SK-N-SH treated with all-trans-retinoic acid at 6 μM for 48 hours (cell line): ENCODE measurements around the gene ANKRD62.

ENCODE experiments used
- ESRRG ChIP-seq: fragments of 250-450 bp; sonication (Bioruptor Pico); IDR thresholded peaks from 2 replicates; pipeline ENCODE4 v1.6.1; 2021; ENCODE audit warnings: mild to moderate bottlenecking
- GLIS3 ChIP-seq: fragments of 250-450 bp; sonication (Bioruptor Pico); IDR thresholded peaks from 2 replicates; pipeline ENCODE4 v1.5.0; 2020; ENCODE audit warnings: mild to moderate bottlenecking, moderate library complexity
- ISL1 ChIP-seq: fragments of 250-450 bp; sonication (Bioruptor Pico); IDR thresholded peaks from 2 replicates; pipeline ENCODE4 v2.1.2; 2022; ENCODE audit warnings: mild to moderate bottlenecking, moderate library complexity
- TOX ChIP-seq: fragments of 250-450 bp; sonication (Bioruptor Pico); IDR thresholded peaks from 2 replicates; pipeline ENCODE4 v1.8.0; 2021; ENCODE audit warnings: mild to moderate bottlenecking, moderate library complexity, borderline replicate concordance
- ZFP3 ChIP-seq: fragments of 250-450 bp; sonication (Bioruptor Pico); IDR thresholded peaks from 2 replicates; pipeline ENCODE4 v1.5.0; 2020; ENCODE audit warnings: mild to moderate bottlenecking, moderate library complexity
- ZFP30 ChIP-seq: fragments of 450-650 bp; formaldehyde crosslinking; IDR thresholded peaks from 2 replicates; pipeline ENCODE4 v1.5.0; 2022; ENCODE audit warnings: mild to moderate bottlenecking, moderate library complexity
- ZNF565 ChIP-seq: fragments of 450-650 bp; formaldehyde crosslinking; conservative IDR thresholded peaks from 2 replicates; pipeline ENCODE4 v1.5.0; 2020; ENCODE audit warnings: low read depth, mild to moderate bottlenecking, moderate library complexity
- ZNF70 ChIP-seq: fragments of 450-650 bp; formaldehyde crosslinking; IDR thresholded peaks from 2 replicates; pipeline ENCODE4 v1.5.0; 2020; ENCODE audit warnings: mild to moderate bottlenecking, moderate library complexity
- TF ChIP-seq, protein P1 (sequence below): fragments of 250-450 bp; sonication (Bioruptor Pico); IDR thresholded peaks from 2 replicates; pipeline ENCODE4 v1.5.1; 2020; ENCODE audit warnings: low read depth, mild to moderate bottlenecking, moderate library complexity
- TF ChIP-seq, protein P2 (sequence below): fragments of 250-450 bp; sonication (Bioruptor Pico); IDR thresholded peaks from 2 replicates; pipeline ENCODE4 v1.8.0; 2020; ENCODE audit warnings: mild to moderate bottlenecking, moderate library complexity, borderline replicate concordance

DNA sequence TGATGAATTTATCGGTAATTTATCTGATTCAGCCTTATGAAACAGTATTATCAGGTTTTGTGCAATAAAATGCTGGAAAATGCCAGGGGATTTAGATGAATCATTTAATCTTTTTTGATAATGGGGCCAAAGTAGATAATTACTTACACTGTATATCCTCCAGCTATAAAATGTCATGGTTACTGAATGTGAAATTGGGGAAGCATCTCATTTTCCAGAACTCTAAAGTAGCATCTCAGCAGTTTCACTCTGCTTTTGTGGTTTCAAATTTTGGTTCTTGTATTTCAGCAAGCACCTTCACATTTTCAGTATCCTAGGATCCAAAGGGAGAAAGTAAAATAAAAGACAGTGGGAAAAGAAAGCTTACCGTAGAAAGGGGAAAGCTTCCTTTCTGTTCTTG is 12.8 kb downstream of the ANKRD62 start:
- no peak for TF ChIP-seq ZFP30 (CRISPR knock-in tag)
- TF ChIP-seq, protein P1, sequence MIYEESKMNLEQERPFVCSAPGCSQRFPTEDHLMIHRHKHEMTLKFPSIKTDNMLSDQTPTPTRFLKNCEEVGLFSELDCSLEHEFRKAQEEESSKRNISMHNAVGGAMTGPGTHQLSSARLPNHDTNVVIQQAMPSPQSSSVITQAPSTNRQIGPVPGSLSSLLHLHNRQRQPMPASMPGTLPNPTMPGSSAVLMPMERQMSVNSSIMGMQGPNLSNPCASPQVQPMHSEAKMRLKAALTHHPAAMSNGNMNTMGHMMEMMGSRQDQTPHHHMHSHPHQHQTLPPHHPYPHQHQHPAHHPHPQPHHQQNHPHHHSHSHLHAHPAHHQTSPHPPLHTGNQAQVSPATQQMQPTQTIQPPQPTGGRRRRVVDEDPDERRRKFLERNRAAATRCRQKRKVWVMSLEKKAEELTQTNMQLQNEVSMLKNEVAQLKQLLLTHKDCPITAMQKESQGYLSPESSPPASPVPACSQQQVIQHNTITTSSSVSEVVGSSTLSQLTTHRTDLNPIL (CRISPR knock-in tag): no peak
- TF ChIP-seq ZFP3 (CRISPR knock-in tag): no peak
- no peak for TF ChIP-seq ZNF565
- TF ChIP-seq GLIS3 (CRISPR knock-in tag): no peak
- TF ChIP-seq ZNF70 (CRISPR knock-in tag): no peak
- TF ChIP-seq, protein P2, sequence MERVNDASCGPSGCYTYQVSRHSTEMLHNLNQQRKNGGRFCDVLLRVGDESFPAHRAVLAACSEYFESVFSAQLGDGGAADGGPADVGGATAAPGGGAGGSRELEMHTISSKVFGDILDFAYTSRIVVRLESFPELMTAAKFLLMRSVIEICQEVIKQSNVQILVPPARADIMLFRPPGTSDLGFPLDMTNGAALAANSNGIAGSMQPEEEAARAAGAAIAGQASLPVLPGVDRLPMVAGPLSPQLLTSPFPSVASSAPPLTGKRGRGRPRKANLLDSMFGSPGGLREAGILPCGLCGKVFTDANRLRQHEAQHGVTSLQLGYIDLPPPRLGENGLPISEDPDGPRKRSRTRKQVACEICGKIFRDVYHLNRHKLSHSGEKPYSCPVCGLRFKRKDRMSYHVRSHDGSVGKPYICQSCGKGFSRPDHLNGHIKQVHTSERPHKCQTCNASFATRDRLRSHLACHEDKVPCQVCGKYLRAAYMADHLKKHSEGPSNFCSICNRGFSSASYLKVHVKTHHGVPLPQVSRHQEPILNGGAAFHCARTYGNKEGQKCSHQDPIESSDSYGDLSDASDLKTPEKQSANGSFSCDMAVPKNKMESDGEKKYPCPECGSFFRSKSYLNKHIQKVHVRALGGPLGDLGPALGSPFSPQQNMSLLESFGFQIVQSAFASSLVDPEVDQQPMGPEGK (CRISPR knock-in tag): no peak
- TF ChIP-seq ESRRG (CRISPR knock-in tag): no peak
- no peak for TF ChIP-seq ISL1 (CRISPR knock-in tag)
- no peak for TF ChIP-seq TOX (CRISPR knock-in tag)
